GM12878 (cell line): Measurements from ENCODE around the gene WASF2. TPM values are rescaled to one million over a fixed set of nuclear protein-coding genes. Genes with fewer than 3 reads are reported as not detected.
A peak's percentile ranks its signal among the peaks of the same experiment; 100 is the strongest.

Experiments used
- ATF2 ChIP-seq: IDR thresholded peaks from 2 replicates; pipeline ENCODE4 v1.6.1; 2012; ENCODE audit warnings: low read length, inconsistent platforms
- BHLHE40 ChIP-seq, 2 experiments: fragments of 450-650 bp in 1 of 2; IDR thresholded peaks; 2 replicates each; pipeline ENCODE4 v1.6.1; 2011 to 2017; ENCODE audit warnings: low read depth in 2 of 2, borderline replicate concordance in 1 of 2, improper control_type of control experiment in 1 of 2, low read length in 1 of 2, mild to moderate bottlenecking in 1 of 2
- DPF2 ChIP-seq: fragments of 450-650 bp; IDR thresholded peaks from 2 replicates; pipeline ENCODE4 v1.6.1; 2017; ENCODE audit warnings: mild to moderate bottlenecking
- ELK1 ChIP-seq: IDR thresholded peaks from 2 replicates; pipeline ENCODE4 v1.6.1; 2012; ENCODE audit warnings: low read depth, low read length, improper control_type of control experiment
- HCFC1 ChIP-seq: fragments of 150-350 bp; IDR thresholded peaks from 2 replicates; pipeline ENCODE4 v1.6.1; 2014; ENCODE audit warnings: low read length
- IKZF1 ChIP-seq: fragments of 450-650 bp; conservative IDR thresholded peaks from 2 replicates; pipeline ENCODE4 v1.6.1; 2017; ENCODE audit warnings: antibody characterized with exemption, mild to moderate bottlenecking
- IKZF2 ChIP-seq, 2 experiments: fragments of 450-650 bp; IDR thresholded peaks; 2 replicates each; pipeline ENCODE4 v1.6.1; 2017; ENCODE audit warnings: mild to moderate bottlenecking in 2 of 2, moderate library complexity in 2 of 2
- KDM1A ChIP-seq: fragments of 200-600 bp; sonication (generic); IDR thresholded peaks from 2 replicates; pipeline ENCODE4 v1.6.1; 2016; ENCODE audit warnings: borderline replicate concordance
- NR2C1 ChIP-seq: fragments of 450-650 bp; IDR thresholded peaks from 2 replicates; pipeline ENCODE4 v1.6.1; 2017; ENCODE audit warnings: antibody characterized with exemption, mild to moderate bottlenecking, moderate library complexity
- RFX5 ChIP-seq: IDR thresholded peaks from 2 replicates; pipeline ENCODE4 v1.6.1; 2011; ENCODE audit warnings: low read depth, low read length, improper control_type of control experiment
- RUNX3 ChIP-seq: IDR thresholded peaks from 2 replicates; pipeline ENCODE4 v1.6.1; 2012; ENCODE audit warnings: low read length, inconsistent platforms
- YY1 ChIP-seq: IDR thresholded peaks from 2 replicates; pipeline ENCODE4 v1.6.1; 2011; ENCODE audit warnings: low read depth, mild to moderate bottlenecking, low read length
- ZNF592 ChIP-seq: fragments of 450-650 bp; IDR thresholded peaks from 2 replicates; pipeline ENCODE4 v1.6.1; 2017; ENCODE audit warnings: mild to moderate bottlenecking, moderate library complexity
- polyA plus RNA-seq, 11 experiments: library from polyadenylated mRNA; depleted of rRNA in 4 of 11; unstranded in 6 of 11; stranded (reverse) in 5 of 11; fragments of >200 nt; fragmentation: Nextera tagmentation in 4 of 11; fragmentation: Illumina TruSeq in 1 of 11; extraction: Ambion mirVana in 4 of 11; extraction: Trizol in 1 of 11; gene quantifications; 1 replicate in 1 of 11; 2 replicates in 10 of 11; pipeline versions ENCODE4 v1.2.1 to v1.2.3, GENCODE V29; 2011 to 2016; ENCODE audit warnings: inconsistent platforms in 2 of 11, missing spikeins in 2 of 11, low read depth in 1 of 11
- total RNA-seq, 4 experiments: library from RNA; depleted of rRNA in 3 of 4; stranded (reverse); fragments of >200 nt in 3 of 4; fragmentation: Illumina TruSeq in 1 of 4; extraction: Trizol in 1 of 4; gene quantifications; 2 replicates each; pipeline versions ENCODE4 v1.2.1 to v1.2.3, GENCODE V29; 2013 to 2021
- TF ChIP-seq, protein P1 (sequence below): IDR thresholded peaks from 2 replicates; pipeline ENCODE4 v1.6.1; 2011; ENCODE audit warnings: borderline replicate concordance, low read depth, mild to moderate bottlenecking, moderate library complexity, low read length; ENCODE audit not compliant: insufficient read depth, poor library complexity, severe bottlenecking
- TF ChIP-seq, protein P2 (sequence below): fragments of 450-650 bp; IDR thresholded peaks from 2 replicates; pipeline ENCODE4 v1.6.1; 2017; ENCODE audit warnings: low read depth, mild to moderate bottlenecking, moderate library complexity

Gene WASF2
- total and polyA plus RNA-seq, 10 of the 15 experiments (the other 5 are each of a cell fraction or from before 2014, with no cell fraction given) = 7.0 to 111 (median 37.1) TPM

DNA sequence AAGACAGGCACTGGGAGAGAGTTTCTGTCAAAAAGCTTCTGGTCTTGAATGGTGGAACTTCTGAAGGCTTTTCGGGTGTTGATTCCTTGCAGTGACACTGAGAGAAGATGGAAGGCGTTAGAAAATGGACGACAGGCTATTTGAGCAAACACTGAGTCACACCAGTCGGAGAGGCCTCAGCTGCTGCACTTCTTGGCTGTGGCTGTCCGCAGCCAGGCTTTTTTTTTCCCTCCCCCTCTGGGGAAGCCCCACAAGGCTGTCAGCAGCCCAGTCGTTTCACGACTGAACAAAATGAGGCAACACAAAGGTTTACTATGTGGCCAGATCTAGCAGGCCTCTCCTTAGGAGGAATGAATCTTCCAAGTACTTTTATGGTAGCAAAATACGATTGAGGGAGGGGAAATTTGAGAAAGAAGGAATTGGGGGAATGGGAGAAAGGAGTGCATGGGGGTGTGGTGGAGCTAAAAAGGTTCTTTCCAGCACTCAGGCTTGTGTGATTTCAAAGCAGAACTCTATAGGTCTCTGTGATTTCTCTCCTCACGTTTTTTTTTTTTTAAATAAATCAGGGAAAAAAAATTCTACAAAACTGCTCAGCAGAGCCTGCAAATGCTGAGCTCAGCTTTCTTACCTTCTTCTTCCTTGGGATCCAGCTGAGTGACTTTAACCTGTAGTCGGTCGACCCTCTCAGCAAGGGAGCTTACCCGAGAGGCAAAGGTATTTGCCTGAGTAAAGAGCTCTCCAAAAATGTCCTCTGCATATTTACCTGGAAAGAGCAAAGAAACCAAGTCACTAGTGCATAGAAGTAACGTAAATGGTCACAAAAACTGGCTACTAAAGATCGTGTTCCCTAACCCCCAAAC, 71.4 kb downstream of the WASF2 start (continued):
- peak; percentile 96 for TF ChIP-seq ZNF592
- TF ChIP-seq ATF2 = peak; percentile 64
- TF ChIP-seq ELK1 = no peak
- TF ChIP-seq DPF2 = peak; percentile 54; the same call in 1 of the 2 replicates
- TF ChIP-seq RUNX3 = peak; percentile 88
- TF ChIP-seq KDM1A = no peak
- TF ChIP-seq YY1 = peak; percentile 98
- TF ChIP-seq IKZF2 (IDR thresholded peaks at IDR 0.05) = peak; percentile 63 to 66; a peak in 2 of 4 replicates
- peak; percentile 50; the same call in 1 of the 2 replicates for TF ChIP-seq NR2C1
- peak; percentile 65 for TF ChIP-seq IKZF1
- peak; percentile 34 to 48; a peak in 1 of 4 replicates for TF ChIP-seq BHLHE40 (IDR thresholded peaks at IDR 0.05; ENCODE audit: borderline replicate concordance in 1 of 2, low read depth in 2 of 2, low read length in 1 of 2)
- TF ChIP-seq, protein P1, sequence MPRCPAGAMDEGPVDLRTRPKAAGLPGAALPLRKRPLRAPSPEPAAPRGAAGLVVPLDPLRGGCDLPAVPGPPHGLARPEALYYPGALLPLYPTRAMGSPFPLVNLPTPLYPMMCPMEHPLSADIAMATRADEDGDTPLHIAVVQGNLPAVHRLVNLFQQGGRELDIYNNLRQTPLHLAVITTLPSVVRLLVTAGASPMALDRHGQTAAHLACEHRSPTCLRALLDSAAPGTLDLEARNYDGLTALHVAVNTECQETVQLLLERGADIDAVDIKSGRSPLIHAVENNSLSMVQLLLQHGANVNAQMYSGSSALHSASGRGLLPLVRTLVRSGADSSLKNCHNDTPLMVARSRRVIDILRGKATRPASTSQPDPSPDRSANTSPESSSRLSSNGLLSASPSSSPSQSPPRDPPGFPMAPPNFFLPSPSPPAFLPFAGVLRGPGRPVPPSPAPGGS = peak; percentile 51
- TF ChIP-seq, protein P2, sequence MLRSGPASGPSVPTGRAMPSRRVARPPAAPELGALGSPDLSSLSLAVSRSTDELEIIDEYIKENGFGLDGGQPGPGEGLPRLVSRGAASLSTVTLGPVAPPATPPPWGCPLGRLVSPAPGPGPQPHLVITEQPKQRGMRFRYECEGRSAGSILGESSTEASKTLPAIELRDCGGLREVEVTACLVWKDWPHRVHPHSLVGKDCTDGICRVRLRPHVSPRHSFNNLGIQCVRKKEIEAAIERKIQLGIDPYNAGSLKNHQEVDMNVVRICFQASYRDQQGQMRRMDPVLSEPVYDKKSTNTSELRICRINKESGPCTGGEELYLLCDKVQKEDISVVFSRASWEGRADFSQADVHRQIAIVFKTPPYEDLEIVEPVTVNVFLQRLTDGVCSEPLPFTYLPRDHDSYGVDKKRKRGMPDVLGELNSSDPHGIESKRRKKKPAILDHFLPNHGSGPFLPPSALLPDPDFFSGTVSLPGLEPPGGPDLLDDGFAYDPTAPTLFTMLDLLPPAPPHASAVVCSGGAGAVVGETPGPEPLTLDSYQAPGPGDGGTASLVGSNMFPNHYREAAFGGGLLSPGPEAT = peak; percentile 92
- peak; percentile 5; the same call in 1 of the 2 replicates for TF ChIP-seq HCFC1
- TF ChIP-seq RFX5 = no peak
